Measurements from ENCODE around the gene TSPEAR.

Gene TSPEAR

DNA sequence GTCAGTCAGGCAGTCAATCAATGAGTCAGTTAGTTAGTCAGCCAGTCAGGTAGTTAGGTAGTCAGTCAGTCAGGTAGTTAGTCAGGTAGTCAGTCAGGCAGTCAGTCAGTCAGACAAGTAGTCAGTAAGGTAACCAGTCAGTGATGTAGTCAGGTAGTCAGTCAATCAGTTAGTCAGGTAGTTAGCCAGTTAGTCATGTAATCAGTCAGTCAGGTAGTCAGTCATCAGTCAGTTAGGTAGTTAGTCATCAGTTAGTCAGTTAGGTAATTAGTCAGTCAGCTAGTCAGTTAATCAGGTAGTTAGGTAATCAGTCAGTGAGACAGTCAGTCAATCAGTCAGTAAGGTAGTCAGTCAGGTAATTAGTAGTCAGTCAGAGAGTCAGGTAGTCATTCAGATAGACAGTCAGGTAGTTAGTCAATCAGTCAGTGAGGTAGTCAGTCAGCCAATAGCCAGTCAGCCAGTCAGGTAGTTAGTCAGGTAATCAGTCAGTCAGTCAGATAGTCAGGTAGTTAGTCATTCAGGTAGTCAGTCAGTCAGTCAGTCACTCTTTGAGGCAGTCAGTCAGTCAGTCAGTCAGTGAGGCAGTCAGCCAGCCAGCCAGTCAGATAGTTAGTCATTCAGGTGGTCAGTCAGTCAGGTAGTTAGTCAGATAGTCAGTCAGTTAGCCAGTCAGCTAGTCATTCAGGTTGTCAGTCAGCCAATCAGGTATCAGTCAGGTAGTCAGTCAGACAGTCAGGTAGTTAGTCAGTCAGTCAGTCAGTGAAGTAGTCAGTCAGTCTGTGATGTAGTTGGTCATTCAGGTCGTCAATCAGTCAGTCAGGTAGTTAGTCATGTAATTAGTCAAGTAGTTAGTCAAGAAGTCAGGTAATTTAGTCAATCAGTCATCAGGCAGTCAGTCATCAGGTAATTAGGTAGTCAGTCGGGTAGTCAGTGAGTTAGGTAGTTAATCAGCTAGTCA lies 186.7 kb downstream of the TSPEAR start:
- no peak for DNase-seq

DNA sequence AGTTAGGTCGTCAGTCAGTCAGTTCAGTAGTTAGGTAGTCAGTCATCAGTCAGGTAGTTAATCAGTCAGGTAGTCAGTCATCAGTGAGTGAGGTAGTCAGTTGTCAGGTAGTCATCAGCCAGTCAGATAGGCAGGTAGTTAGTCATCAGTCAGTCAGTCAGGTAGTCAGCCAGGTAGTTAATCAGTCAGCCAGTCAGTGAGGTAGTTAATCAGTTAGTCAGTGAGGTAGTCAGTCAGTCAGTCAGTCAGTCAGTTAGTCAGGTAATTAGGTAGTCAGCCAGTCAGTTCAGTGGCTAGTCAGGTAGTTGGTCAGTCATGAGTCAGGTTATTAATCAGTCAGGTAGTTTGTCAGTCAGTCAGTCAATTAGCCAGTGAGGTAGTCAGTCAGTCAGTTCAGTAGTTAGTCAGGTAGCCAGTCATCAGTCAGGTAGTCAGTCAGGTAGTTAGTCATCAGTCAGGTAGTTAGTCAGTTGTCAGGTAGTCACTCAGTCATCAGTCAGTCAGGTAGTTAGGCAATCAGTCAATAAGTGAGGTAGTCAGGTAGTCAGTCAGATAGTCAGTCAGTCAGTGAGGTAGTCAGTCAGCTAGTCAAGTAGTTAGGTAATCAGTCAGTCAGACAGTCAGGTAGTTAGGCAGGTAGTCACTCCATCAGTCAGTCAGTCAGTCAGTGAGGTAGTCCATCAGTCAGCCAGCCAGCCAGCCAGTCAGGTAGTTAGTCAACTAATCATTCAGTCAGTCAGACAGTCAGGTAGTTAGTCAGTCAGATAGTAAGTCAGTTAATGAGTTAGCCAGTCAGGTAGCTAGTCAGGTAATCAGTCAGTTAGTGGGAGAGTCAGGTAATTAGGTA lies 187.6 kb downstream of the TSPEAR start:
- no peak for DNase-seq

DNA sequence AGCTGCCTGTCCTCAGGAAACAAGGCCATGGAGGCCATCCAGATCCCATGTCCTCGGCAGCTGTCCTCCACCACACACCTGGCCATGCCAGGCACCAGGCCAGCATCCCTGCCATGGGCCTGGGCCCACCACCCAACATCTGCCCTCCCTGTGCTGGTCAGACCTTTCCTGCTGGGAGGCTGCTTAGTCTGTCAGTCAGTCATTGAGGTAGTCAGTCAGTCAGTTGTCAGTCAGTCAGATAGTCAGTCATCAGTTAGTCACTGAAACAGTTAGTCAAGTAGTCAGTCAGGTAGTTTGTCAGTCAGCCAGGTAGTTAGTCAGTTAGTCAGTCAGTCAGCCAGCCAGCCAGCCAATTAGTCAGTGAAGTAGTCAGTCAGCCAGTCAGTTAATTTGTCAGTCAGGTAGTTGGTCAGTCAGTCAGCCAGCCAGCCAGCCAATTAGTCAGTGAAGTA lies 188.6 kb downstream of the TSPEAR start:
- no peak for DNase-seq

DNA sequence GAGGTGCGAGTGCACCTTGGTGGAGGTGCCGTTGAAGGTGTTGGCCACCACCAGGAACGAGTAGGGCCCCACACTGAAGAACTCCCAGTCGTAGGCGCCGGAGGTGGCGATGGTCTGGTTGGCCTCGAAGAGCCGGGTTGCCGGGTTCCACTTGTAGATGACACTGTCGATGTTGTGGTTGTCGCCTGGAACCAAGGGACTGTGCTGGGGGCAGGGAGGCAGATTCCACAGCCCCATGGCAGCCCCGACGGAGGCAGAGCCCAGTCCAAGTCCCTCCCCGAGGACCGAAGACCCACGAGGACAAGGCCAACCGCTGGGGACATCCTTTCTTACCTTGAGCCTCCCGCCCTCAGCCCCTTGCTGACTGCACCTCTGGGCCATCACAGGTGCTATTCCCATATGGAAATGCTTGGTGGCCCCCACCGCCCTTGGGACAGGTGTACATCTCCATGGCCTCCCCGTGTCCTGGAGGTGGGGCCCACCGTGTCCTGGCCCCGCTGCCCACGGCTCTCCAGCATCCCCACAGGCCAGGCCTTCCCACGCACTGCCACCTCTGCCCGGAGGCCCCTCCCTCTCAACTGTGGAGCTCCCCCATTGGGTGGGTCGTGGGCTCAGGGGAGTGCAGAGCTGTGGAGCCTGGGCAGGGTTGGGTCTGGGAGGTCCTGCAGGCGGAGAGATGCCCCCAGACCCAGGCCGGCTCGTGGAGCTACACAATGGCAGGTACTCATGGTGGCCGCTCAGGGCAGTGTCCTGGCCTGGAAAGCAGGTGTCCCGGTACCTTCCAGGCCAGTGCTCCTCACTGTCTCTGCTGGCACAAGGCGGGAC lies 189.2 kb downstream of the TSPEAR start:
- no peak for DNase-seq

DNA sequence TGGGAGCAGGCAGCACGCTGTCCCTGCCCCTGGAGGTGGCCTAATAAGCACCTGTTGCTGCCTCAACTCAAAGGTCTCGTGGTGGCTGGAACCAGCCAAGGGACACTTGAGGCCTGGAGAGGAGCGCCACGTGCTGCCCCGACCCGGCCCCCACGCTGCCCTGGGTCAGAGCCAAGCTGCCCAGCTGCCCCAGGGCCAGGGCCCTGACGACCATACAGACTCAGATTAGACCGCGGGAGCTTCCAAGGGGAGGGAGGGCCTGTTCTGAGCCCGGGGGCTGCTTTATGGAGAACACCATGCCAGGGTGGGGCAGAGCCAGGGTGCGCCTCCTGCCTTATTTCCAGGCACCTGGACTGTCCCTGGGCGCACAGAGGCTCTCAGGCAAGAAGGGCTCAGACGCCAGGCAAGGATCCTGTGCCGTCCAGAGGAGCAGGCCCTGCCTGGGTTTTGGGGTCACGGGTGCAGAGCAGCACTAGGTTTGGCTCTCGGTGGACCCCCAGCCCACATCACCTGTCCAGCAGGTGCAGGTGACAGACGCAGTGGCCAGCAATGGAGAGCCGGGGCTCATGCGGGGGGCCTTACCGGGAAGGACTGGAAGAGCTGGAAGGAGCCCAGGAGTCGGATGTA lies 190.0 kb downstream of the TSPEAR start:
- no peak for DNase-seq

DNA sequence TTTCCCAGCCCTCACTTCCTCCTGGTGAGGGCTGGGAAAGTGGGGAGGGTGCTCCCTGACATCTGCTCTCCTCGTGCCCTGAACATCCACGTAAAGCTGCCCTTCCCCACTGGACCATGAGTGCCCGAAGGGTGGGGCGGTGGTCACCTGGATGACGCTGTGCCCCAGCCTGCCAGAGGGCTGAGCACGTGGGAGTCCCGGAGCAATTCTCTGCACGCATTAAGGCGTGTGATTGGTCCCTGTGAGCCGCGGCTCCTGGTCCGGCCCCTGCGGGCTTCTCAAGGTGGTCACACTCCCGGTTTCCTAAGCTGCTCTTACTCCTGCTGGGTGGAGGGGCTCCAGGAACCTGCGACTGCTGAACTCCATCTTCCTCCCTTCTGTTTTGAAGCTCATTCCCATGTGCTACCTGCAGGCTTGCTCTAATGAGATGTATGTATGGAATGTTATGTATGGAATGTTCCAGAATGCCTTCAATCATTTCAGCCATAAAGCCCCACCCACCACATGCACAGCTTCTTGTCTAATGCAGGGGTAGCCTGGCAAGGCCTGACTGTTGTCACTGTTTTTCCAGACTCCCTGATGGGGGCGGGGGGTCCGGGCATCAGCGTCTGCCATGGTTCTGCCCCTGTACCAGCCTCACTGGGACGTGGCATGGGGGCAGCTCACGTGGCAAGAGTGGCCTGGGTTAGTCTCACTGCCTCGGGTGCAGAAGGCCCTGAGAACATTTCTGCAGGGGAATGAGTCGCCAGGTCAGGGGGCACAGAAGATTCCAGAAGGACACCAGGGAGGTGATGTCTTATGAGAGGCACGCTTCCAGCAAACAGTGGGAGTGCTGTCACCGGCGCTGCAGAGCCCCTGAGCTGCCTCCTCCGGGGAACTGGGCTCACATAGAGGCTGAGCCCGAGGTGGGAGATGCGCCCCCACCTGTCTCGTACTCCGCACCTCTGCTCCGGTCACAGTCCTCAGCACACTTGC lies 190.8 kb downstream of the TSPEAR start:
- no peak for DNase-seq

DNA sequence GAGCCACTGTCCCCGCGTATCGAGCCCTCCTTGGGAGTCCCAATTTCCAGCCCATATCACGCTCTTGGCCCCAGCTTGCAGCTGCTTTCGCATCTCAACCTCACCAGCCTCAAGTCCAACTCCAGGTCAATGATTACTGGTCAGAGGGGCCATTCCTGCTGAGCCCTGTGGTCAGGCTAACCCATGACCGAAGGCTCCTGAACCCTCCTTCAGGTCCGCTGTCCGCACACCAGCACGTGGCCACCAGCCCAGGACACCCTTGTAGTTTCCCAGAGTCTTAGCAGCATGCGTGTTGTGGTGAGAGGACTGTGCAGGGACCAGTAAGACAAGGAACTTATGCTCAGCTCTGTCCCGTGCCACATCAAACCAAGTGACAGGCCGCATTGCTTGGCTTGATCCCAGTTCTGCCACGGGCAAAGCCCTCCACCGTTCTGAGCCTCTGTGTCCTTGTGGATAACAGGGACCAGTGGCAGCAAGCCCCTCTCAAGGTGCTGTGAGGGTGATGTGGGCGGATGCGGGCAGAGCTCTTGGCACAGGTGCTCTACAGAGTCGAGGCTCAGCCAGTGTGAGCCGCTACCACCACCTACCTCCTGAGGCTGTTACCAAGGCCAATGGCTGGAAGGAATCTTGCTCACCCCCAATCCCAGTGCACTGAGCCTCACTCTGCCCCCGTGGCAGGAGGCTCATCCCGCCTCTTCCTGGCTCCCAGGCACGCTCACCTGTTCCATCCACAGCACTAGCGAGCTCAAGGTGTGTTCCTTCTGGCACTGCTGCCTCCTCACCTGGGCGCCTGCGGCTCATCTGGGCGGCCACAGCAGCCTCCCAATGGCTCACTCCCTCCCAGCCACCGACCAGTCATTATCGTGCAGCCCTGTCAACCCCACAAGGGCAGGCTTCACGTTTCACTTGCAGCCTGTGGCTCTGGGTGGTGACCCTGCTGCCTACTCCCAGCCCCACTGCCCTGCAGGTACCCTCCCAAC lies 191.7 kb downstream of the TSPEAR start:
- DNase-seq: no peak

DNA sequence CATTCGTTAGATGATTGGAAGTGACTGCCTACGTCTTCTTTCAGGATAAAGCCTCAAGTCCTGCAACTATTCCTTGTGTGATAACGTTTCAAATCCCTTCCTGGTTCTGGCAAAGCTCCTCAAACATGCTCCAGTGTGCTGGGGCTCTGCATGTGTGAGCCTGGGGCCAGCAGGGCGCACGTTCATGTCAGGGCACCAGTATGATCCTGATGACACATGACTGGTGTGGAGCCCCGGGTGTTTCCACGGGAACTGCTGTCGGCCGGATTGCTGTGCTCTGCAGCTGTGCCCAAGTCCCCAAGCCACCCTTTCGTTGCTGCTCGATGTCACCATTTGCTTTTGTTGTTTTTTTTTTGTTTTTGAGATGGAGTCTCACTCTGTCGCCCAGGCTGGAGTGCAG lies 192.7 kb downstream of the TSPEAR start:
- DNase-seq: no peak

- DNase-seq: no peak
These were observed 194.0 kb downstream of the TSPEAR start for GRCh38 chr21:44517175-44517899.

DNA sequence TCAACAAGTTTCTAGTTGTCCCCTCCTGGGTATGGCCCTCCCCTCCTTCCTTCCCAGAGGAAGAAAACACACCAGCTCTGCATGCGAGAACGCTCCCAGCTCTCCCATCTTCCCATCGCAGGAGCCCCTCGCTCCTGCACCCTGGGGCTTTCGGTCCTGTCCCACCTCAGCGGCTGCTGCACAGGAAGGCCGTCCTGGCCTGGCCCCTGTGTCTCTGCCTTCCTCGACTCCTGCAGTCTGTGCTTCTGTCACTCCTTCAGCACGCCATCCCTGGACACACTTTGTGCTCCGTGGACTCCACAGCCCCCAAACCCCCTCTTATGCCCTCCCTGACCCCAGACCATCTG lies 194.6 kb downstream of the TSPEAR start:
- no peak for DNase-seq

DNA sequence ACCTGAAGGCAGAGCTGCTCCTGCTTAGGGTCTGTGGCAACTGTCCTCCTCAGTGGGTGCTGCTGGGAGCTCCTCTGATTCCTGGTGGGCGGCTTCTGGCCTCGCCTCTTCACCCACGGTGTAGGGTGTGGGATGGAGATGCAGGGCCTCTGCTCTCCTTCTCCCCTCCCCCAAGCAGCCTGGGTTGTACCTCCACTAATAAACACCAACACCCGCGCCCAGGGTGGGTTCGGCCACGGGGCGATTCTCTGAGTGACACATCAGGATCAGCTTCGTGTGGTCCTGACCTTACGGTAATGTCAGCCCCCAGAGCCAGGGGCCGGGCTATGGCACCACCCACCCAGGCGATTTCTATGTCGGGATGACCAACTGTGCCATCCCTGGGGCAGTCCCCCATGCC lies 195.0 kb downstream of the TSPEAR start:
- DNase-seq: no peak

- no peak for DNase-seq
These were observed 195.8 kb downstream of the TSPEAR start for GRCh38 chr21:44515359-44516165.

GRCh38 chr21:44514746-44515358 lies 196.5 kb downstream of the TSPEAR start:
- DNase-seq: no peak

GRCh38 chr21:44514218-44514520 lies 197.2 kb downstream of the TSPEAR start:
- no peak for DNase-seq

- DNase-seq: no peak
These were observed 197.8 kb downstream of the TSPEAR start for GRCh38 chr21:44513389-44514217.

DNA sequence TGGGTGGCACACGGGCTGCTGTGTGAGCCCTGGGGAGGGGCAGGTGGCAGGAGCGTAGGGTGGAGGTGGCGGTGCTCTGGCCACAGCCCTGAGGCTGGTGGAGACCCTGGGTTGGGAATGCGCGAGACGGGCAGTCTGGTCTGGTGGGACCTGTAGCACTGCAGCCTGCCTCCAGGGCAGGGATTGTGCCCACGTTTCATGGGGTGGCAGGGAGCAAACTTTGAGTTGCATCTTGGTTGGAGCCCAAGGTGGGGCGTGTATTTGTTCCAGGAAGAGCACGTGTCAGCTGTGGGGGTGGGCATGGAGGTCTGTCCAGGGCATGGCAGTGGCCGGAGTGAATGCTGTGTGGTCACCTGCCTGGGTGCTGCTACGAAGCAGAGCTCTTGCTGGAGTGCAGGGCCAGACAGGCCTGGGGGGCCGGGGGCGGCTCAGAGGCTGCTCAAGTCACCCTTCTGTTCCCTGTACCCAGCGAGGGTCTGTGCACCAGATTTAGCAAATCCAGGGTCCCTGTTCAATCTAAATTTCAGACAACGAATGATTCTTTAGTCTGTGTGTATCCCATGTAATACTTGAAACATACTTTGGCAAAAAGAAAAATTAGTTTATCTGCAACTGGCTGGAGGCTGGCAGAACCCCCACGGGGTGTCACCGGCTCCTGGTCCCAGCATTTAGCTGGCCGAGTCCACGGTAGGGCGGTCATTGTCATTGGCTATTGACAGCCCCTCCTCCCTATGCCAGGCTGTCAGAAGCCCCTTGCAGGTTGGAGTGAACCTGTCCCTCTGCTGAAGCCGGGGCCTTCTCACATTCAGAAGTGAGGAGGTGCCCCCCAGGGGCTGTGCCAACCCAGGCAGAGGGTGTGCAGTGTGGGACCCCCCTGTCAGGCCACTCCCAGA lies 198.6 kb downstream of the TSPEAR start:
- DNase-seq: no peak
